WTC11 (cell line): Measurements from ENCODE around the gene TP63.

Experiments
- CREM ChIP-seq: sonication (generic); formaldehyde crosslinking; IDR thresholded peaks from 2 replicates; pipeline ENCODE4 v1.8.1; 2022; ENCODE audit warnings: mild to moderate bottlenecking, missing genetic modification reagents, moderate library complexity
- GABPB1 ChIP-seq: sonication (generic); formaldehyde crosslinking; IDR thresholded peaks from 2 replicates; pipeline ENCODE4 v1.8.1; 2023; ENCODE audit warnings: mild to moderate bottlenecking, missing genetic modification reagents
- JUN ChIP-seq: sonication (generic); formaldehyde crosslinking; IDR thresholded peaks from 2 replicates; pipeline ENCODE4 v1.8.0; 2023; ENCODE audit warnings: mild to moderate bottlenecking, missing genetic modification reagents
- NR3C1 ChIP-seq: sonication (generic); formaldehyde crosslinking; conservative IDR thresholded peaks from 2 replicates; pipeline ENCODE4 v1.8.1; 2023; ENCODE audit warnings: low read depth, mild to moderate bottlenecking, missing genetic modification reagents
- TEAD1 ChIP-seq: sonication (generic); formaldehyde crosslinking; IDR thresholded peaks from 2 replicates; pipeline ENCODE4 v1.8.0; 2022; ENCODE audit warnings: mild to moderate bottlenecking, missing genetic modification reagents
- TEAD4 ChIP-seq: sonication (generic); formaldehyde crosslinking; IDR thresholded peaks from 2 replicates; pipeline ENCODE4 v1.8.0; 2022; ENCODE audit warnings: mild to moderate bottlenecking, missing genetic modification reagents
- TF ChIP-seq, protein P1 (sequence below): sonication (generic); formaldehyde crosslinking; IDR thresholded peaks from 2 replicates; pipeline ENCODE4 v1.8.0; 2022; ENCODE audit warnings: mild to moderate bottlenecking, missing genetic modification reagents
- TF ChIP-seq, protein P2 (sequence below): sonication (generic); formaldehyde crosslinking; IDR thresholded peaks from 2 replicates; pipeline ENCODE4 v1.8.1; 2022; ENCODE audit warnings: low read depth, missing genetic modification reagents, borderline replicate concordance
- TF ChIP-seq, protein P3 (sequence below): fragments of 200-600 bp; IDR thresholded peaks from 2 replicates; pipeline ENCODE4 v1.8.0; 2022; ENCODE audit warnings: antibody characterized with exemption
- TF ChIP-seq, protein P4 (sequence below): sonication (generic); formaldehyde crosslinking; IDR thresholded peaks from 2 replicates; pipeline ENCODE4 v1.8.1; 2022; ENCODE audit warnings: mild to moderate bottlenecking, missing genetic modification reagents, moderate library complexity, borderline replicate concordance
- TF ChIP-seq, protein P5 (sequence below): fragments of 250-450 bp; sonication (Bioruptor Pico); IDR thresholded peaks from 2 replicates; pipeline ENCODE4 v1.9.0; 2021; ENCODE audit warnings: mild to moderate bottlenecking
- TF ChIP-seq, protein P6 (sequence below): sonication (generic); formaldehyde crosslinking; IDR thresholded peaks from 2 replicates; pipeline ENCODE4 v1.8.0; 2022; ENCODE audit warnings: mild to moderate bottlenecking, missing genetic modification reagents
- TF ChIP-seq, protein P7 (sequence below): sonication (generic); formaldehyde crosslinking; conservative IDR thresholded peaks from 2 replicates; pipeline ENCODE4 v1.8.1; 2022; ENCODE audit warnings: mild to moderate bottlenecking, missing genetic modification reagents

DNA sequence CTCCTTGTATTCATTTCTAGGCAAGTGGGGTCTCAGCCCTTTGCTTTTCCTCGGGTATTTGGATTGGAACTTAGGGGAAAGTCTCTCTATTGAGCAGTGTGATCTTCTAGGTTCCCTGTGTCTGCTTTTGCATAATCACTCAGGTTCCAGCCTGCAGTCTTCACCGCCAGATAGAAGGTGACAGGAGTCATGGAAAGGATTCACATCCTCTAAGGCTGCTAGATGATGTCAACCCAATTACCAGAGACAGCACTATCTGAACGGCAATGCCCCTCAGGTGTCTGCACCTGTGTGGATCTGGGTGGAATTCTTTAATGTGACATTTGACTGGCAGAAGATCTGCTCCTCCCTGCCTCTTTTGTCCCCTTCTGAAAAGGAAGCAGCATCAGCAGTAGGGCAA, 311.8 kb downstream of the TP63 start:
- TF ChIP-seq GABPB1 (CRISPR knock-in tag) (no peak), TEAD4 (CRISPR knock-in tag) (no peak), JUN (CRISPR knock-in tag) (no peak), TEAD1 (CRISPR knock-in tag) (no peak), NR3C1 (CRISPR knock-in tag) (no peak), CREM (no peak)
- TF ChIP-seq, protein P1, sequence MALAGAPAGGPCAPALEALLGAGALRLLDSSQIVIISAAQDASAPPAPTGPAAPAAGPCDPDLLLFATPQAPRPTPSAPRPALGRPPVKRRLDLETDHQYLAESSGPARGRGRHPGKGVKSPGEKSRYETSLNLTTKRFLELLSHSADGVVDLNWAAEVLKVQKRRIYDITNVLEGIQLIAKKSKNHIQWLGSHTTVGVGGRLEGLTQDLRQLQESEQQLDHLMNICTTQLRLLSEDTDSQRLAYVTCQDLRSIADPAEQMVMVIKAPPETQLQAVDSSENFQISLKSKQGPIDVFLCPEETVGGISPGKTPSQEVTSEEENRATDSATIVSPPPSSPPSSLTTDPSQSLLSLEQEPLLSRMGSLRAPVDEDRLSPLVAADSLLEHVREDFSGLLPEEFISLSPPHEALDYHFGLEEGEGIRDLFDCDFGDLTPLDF (CRISPR knock-in tag), result no peak
- TF ChIP-seq, protein P2, sequence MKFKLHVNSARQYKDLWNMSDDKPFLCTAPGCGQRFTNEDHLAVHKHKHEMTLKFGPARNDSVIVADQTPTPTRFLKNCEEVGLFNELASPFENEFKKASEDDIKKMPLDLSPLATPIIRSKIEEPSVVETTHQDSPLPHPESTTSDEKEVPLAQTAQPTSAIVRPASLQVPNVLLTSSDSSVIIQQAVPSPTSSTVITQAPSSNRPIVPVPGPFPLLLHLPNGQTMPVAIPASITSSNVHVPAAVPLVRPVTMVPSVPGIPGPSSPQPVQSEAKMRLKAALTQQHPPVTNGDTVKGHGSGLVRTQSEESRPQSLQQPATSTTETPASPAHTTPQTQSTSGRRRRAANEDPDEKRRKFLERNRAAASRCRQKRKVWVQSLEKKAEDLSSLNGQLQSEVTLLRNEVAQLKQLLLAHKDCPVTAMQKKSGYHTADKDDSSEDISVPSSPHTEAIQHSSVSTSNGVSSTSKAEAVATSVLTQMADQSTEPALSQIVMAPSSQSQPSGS (CRISPR knock-in tag), result no peak
- TF ChIP-seq, protein P3, sequence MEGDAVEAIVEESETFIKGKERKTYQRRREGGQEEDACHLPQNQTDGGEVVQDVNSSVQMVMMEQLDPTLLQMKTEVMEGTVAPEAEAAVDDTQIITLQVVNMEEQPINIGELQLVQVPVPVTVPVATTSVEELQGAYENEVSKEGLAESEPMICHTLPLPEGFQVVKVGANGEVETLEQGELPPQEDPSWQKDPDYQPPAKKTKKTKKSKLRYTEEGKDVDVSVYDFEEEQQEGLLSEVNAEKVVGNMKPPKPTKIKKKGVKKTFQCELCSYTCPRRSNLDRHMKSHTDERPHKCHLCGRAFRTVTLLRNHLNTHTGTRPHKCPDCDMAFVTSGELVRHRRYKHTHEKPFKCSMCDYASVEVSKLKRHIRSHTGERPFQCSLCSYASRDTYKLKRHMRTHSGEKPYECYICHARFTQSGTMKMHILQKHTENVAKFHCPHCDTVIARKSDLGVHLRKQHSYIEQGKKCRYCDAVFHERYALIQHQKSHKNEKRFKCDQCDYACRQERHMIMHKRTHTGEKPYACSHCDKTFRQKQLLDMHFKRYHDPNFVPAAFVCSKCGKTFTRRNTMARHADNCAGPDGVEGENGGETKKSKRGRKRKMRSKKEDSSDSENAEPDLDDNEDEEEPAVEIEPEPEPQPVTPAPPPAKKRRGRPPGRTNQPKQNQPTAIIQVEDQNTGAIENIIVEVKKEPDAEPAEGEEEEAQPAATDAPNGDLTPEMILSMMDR, result no peak
- TF ChIP-seq, protein P4, sequence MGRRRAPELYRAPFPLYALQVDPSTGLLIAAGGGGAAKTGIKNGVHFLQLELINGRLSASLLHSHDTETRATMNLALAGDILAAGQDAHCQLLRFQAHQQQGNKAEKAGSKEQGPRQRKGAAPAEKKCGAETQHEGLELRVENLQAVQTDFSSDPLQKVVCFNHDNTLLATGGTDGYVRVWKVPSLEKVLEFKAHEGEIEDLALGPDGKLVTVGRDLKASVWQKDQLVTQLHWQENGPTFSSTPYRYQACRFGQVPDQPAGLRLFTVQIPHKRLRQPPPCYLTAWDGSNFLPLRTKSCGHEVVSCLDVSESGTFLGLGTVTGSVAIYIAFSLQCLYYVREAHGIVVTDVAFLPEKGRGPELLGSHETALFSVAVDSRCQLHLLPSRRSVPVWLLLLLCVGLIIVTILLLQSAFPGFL (CRISPR knock-in tag), result no peak
- TF ChIP-seq, protein P5, sequence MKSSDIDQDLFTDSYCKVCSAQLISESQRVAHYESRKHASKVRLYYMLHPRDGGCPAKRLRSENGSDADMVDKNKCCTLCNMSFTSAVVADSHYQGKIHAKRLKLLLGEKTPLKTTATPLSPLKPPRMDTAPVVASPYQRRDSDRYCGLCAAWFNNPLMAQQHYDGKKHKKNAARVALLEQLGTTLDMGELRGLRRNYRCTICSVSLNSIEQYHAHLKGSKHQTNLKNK, result no peak
- TF ChIP-seq, protein P6, sequence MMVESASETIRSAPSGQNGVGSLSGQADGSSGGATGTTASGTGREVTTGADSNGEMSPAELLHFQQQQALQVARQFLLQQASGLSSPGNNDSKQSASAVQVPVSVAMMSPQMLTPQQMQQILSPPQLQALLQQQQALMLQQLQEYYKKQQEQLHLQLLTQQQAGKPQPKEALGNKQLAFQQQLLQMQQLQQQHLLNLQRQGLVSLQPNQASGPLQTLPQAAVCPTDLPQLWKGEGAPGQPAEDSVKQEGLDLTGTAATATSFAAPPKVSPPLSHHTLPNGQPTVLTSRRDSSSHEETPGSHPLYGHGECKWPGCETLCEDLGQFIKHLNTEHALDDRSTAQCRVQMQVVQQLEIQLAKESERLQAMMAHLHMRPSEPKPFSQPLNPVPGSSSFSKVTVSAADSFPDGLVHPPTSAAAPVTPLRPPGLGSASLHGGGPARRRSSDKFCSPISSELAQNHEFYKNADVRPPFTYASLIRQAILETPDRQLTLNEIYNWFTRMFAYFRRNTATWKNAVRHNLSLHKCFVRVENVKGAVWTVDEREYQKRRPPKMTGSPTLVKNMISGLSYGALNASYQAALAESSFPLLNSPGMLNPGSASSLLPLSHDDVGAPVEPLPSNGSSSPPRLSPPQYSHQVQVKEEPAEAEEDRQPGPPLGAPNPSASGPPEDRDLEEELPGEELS (CRISPR knock-in tag), result no peak
- TF ChIP-seq, protein P7, sequence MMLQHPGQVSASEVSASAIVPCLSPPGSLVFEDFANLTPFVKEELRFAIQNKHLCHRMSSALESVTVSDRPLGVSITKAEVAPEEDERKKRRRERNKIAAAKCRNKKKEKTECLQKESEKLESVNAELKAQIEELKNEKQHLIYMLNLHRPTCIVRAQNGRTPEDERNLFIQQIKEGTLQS (CRISPR knock-in tag), result no peak
